T follicular helper cell (primary cell): Measurements from ENCODE around the gene EMP1.

Experiments
- DNase-seq: peaks from one replicate; pipeline ENCODE4 v3.0.0-alpha.2; 2020; ENCODE audit warnings: low read depth
- total RNA-seq, 2 experiments: gene quantifications; one replicate each; lab custom pipeline; 2026; lab: John Stamatoyannopoulos, UW

EMP1 gene, protein sequence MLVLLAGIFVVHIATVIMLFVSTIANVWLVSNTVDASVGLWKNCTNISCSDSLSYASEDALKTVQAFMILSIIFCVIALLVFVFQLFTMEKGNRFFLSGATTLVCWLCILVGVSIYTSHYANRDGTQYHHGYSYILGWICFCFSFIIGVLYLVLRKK
- 10.5 to 19.9 reads per million in 2 experiments for total RNA-seq

- peak; percentile 50 for DNase-seq
Measured at GRCh38 chr12:13196130-13196921, at the start of gene EMP1. TSS of gene EMP1 (plus strand) at chr12:13196726. CDS start at chr12:13211511, 14,785 bp downstream.

DNA sequence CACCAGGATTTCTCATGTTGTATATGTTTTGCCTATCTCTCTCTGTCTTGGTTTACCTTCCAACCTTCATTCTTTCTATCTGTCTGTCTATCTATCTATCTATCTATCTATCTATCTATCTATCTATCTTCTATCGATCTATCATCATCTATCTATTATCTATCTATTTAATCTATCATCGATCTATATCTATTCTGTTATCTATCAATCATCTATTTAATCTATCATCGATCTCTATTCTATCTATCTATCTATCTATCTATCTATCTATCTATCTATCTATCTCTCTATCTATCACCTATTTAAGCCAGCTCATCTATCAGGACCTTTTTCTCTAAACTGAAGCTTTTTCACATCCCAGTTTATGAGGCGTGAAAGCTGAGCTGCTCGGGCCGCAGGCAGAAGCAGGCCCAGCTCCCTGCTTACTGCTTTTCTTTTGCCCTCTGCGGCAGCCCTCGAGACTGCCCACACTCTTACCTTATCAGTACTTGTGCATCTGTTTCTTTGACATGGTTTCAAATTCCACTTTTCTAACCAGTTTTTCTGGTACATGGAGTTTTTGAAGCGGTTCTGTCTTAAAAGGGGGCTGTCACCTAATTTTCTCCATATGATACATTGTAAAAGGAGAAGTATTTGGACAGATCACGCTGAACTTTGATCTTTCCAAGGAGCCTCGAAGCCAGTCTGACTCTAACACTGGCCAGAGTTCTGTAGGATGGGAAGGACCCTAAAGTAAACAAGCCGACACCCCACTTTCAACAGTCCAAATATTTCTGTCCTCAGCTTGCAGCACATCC, 48.6 kb upstream of the EMP1 start:
- DNase-seq: no peak

GRCh38 chr12:13148485-13148847, 48.1 kb upstream of the EMP1 start:
- no peak for DNase-seq

GRCh38 chr12:13149411-13149810, 47.1 kb upstream of the EMP1 start:
- no peak for DNase-seq

- no peak for DNase-seq
Measured at GRCh38 chr12:13152281-13152680, 44.2 kb upstream of the EMP1 start.

- no peak for DNase-seq
Measured at GRCh38 chr12:13152756-13153155, 43.8 kb upstream of the EMP1 start.

GRCh38 chr12:13153180-13153579, 43.3 kb upstream of the EMP1 start:
- no peak for DNase-seq

- no peak for DNase-seq
Measured at GRCh38 chr12:13154027-13154538, 42.4 kb upstream of the EMP1 start.

GRCh38 chr12:13154831-13155230, 41.7 kb upstream of the EMP1 start:
- no peak for DNase-seq

- no peak for DNase-seq
Measured at GRCh38 chr12:13156277-13156676, 40.2 kb upstream of the EMP1 start.

DNA sequence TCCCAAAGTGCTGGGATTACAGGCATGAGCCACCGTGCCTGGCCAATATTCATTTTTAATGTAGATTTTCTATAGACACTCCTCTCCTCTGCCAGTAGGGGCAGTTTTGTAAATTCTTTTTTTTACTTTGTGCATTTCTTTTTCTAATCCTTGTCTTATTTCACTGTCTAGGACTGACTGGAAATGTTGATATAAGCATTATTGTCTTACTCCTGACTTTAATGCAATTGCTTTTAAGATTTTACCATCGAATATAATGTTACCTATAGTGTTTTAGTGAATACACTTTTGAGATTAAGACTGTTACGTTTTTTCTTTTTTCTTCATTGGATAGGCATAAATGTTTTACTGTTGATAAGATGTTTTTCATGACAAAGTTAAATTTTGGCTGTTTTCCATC, 35.4 kb upstream of the EMP1 start:
- no peak for DNase-seq

GRCh38 chr12:13162904-13163303, 33.6 kb upstream of the EMP1 start:
- no peak for DNase-seq

DNA sequence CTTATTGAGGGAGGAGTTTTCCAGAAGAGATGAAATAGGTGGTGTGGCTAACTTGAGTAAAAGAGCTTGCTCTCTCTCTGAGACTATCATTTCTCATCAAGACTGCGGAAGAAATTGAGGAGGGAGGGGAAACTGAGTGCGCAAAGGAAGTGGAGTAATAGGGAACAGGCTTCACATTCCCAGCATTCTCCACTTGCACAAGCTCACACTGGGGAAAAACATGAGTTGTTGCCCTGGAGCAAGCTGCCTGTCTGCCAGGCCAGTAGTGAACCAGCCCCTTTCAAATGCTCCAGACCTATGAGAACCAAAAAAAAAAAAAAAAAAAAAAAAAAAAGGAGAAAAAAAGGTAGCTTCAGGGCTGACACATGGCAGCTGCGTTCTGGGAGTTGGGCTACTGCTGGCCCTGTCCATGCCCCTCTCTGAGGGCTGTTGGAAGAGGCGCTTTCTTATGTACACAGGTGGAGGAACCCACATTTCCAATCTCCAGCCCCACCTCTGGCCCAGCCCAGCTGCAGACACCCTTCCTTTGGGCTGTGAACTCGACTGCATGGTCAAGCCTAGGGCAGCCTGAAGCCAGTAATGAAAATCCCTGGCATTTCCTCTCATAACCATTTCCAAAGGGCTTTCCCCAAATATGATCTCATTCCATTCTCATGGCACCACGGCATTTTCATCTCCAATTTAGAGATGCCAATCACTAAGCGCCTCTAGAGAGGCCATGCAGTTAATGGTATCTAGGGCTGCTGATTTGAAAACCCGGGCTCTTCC, 32.5 kb upstream of the EMP1 start:
- DNase-seq: no peak

DNA sequence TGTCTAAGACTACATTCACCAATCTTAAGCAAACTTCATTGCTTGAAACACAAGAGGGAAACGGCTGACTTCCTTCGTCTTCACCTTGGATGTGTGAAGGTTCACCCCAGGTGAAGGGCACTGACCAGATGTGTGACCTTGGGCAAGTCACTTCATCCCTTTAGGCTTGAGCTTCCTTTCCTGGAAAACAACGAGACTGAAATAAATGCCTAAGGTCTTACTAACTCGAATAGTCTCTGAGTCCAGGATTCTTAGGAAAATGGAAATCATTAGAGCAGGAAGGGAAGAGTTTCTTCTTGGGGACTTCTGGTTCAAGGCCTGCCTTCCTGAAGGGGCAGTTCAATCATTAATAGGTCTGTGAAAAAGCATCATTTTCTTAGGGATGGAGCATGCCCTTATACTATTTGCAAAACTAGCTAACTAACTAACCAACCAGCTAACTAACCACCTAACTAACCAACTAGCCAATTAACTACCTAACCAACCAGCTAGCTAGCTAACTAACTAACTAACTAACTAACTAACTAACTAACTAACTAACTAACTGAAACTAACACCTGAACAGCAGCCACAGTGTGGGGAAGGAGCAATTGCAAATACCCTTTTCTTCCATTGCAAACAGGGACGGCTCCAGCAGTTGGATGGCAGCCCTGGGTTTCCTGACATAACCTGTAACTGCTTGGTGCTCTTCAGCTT, 31.5 kb upstream of the EMP1 start:
- no peak for DNase-seq

GRCh38 chr12:13165617-13166041, 30.9 kb upstream of the EMP1 start:
- DNase-seq: peak; percentile 25

DNA sequence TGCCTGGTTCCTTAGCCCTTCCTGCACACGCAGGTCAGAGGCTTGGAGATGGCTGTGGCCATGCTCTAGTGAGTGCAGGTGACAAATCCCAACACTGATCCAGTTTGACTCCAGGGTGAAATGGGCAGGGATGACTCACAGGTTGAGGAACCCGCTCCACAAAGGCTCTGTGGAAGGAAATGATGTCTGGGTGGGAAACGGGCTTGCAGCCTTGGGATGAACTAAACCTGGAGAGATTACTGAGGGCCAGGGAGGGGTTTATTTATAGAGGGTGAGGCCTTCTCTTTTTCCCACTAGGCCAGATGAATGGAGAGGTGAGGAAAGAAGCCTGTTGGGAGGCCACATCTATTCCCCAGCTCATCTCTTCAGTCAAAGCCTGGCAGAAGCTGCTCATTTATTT, 29.3 kb upstream of the EMP1 start:
- DNase-seq: no peak

- DNase-seq: no peak
Measured at GRCh38 chr12:13167906-13168305, 28.6 kb upstream of the EMP1 start.

GRCh38 chr12:13169272-13169671, 27.3 kb upstream of the EMP1 start:
- DNase-seq: no peak

DNA sequence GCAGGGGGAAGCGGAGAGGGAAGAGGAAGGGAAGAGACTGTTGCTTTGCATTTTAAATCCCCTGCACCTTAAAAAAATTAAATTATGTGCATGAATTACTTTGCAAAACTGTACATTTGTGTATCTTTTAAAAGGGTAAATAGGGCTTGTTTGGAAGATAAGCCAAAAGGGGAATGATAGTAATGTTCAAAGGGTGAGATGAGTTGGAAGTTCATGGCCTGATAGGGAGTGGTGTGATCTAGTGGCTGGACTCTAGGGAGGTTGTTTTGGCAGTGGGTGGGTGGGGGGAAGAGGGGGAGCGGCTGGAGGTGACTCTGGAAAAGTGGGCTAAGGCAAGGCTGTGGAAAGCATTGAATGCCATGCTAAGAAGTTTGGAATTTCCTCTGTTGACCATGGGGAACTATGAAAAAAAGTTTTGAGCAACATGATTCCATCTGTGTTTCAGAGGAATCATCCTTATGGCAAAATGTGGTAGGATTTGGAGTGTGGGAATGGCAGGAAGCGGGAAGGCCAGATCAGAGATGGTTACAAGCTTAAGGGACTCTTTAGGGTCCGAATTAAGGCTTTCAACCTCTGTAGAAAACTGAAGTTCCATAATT, 25.5 kb upstream of the EMP1 start:
- no peak for DNase-seq

GRCh38 chr12:13171921-13172859, 24.3 kb upstream of the EMP1 start:
- no peak for DNase-seq
